ENCODE measurements around the gene SPACA9.

The SPACA9 gene

GRCh38 chr9:132882616-132883015 lies 3.9 kb downstream of the SPACA9 start:
- no peak for TF ChIP-seq EZH2 (IDR thresholded peaks at IDR 0.05; ENCODE audit: borderline replicate concordance, low read depth, low read length, severe bottlenecking)
- no peak overlapping the region for H3K4me2 ChIP-seq (ENCODE audit: insufficient read depth, low read length)
- no peaks in the 10 kb centered on the region for H3K27me3 ChIP-seq (ENCODE audit: insufficient read depth, low read length, poor library complexity)
- H2AFZ ChIP-seq (ENCODE audit: low read depth, low read length): no peak overlapping the region
- ATAC-seq (ENCODE audit: insufficient read depth, low read depth) (no peak), DNase-seq (no peak)
- no peaks in the 10 kb centered on the region for H3K79me2 ChIP-seq (ENCODE audit: insufficient read depth, low read length)
- H3K4me1 ChIP-seq (ENCODE audit: insufficient read depth, low read length): peaks cover 19% of the 10 kb centered on the region
- H3K4me3 ChIP-seq (ENCODE audit: low read depth in 1 of 2, low read length in 2 of 2): no peak overlapping the region
- H4K20me1 ChIP-seq (ENCODE audit: insufficient read depth, low read length): no peaks in the 10 kb centered on the region
- H3K27ac ChIP-seq (ENCODE audit: low read length): no peak overlapping the region
- no peak overlapping the region for H3K9ac ChIP-seq (ENCODE audit: low read depth, low read length)
- no peaks in the 10 kb centered on the region; the same call in 1 of the 2 replicates for H3K36me3 ChIP-seq (ENCODE audit: insufficient read depth, low read length)
- H3K9me3 ChIP-seq (ENCODE audit: insufficient read depth, low read length, severe bottlenecking): no peaks in the 10 kb centered on the region

DNA sequence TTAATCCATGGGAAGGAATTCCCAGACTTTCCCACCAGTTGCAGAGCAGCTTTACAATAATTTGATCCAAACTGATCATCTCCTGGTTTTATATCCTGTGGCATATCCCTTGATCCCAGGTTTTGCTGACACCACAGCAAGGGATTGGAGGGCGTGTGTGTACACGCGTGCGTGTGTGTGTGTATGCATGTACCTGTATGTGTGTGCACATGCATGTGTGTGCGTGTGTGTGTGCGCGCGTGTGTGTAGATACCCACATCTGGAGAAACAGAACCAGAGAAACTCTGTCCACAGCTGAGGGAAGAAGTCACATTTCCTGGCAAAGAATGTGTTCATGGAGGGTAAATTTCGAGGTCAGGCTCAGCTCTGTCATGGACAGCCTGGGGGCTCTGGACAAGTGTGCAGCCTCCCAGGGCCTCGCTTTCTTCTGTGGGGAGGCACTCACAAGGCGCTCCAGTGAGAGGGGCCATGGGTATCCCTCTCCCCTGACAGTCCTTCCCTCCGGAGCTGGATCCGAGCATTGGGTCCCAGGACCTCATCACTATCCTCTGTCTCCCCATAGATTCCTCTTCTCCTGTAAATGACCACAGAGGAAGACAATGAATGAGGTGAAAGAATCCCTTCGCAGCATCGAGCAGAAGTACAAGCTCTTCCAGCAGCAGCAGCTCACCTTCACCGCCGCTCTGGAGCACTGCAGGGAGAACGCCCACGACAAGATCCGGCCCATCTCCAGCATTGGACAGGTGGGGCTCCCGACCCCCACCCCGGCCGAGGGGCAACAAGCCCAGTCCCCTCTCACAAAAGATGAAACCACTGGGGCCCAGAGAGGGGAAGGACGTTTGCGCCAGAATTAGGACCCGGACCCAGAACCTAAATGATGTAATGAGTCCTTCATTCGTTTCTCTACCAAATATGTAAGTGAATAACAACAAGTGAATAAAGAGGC lies 4.9 kb downstream of the SPACA9 start:
- Histone ChIP-seq H3K27me3 (ENCODE audit: insufficient read depth, low read length, poor library complexity) (no peaks in the 10 kb centered on the region), H3K79me2 (ENCODE audit: insufficient read depth, low read length) (no peaks in the 10 kb centered on the region), H3K27ac (ENCODE audit: low read length) (no peak overlapping the region), H3K9ac (ENCODE audit: low read depth, low read length) (no peak overlapping the region), H2AFZ (ENCODE audit: low read depth, low read length) (no peak overlapping the region), H4K20me1 (ENCODE audit: insufficient read depth, low read length) (no peaks in the 10 kb centered on the region), H3K4me1 (ENCODE audit: insufficient read depth, low read length) (peaks cover 26% of the 10 kb centered on the region), H3K36me3 (ENCODE audit: insufficient read depth, low read length) (no peaks in the 10 kb centered on the region), H3K4me3 (ENCODE audit: low read depth in 1 of 2, low read length in 2 of 2) (no peak overlapping the region), H3K4me2 (ENCODE audit: insufficient read depth, low read length) (no peak overlapping the region), H3K9me3 (ENCODE audit: insufficient read depth, low read length, severe bottlenecking) (no peaks in the 10 kb centered on the region)
- DNase-seq: no peak
- ATAC-seq (ENCODE audit: insufficient read depth, low read depth): no peak
- no peak for TF ChIP-seq EZH2 (IDR thresholded peaks at IDR 0.05; ENCODE audit: borderline replicate concordance, low read depth, low read length, severe bottlenecking)
- TF ChIP-seq, protein P1, sequence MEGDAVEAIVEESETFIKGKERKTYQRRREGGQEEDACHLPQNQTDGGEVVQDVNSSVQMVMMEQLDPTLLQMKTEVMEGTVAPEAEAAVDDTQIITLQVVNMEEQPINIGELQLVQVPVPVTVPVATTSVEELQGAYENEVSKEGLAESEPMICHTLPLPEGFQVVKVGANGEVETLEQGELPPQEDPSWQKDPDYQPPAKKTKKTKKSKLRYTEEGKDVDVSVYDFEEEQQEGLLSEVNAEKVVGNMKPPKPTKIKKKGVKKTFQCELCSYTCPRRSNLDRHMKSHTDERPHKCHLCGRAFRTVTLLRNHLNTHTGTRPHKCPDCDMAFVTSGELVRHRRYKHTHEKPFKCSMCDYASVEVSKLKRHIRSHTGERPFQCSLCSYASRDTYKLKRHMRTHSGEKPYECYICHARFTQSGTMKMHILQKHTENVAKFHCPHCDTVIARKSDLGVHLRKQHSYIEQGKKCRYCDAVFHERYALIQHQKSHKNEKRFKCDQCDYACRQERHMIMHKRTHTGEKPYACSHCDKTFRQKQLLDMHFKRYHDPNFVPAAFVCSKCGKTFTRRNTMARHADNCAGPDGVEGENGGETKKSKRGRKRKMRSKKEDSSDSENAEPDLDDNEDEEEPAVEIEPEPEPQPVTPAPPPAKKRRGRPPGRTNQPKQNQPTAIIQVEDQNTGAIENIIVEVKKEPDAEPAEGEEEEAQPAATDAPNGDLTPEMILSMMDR (IDR thresholded peaks at IDR 0.05; ENCODE audit: borderline replicate concordance, extremely low read depth, low read length, poor library complexity, severe bottlenecking): no peak

GRCh38 chr9:132885720-132886333 lies 7.1 kb downstream of the SPACA9 start:
- H3K4me3 ChIP-seq (ENCODE audit: low read depth in 1 of 2, low read length in 2 of 2): no peak overlapping the region
- TF ChIP-seq EZH2 (IDR thresholded peaks at IDR 0.05; ENCODE audit: borderline replicate concordance, low read depth, low read length, severe bottlenecking): no peak
- TF ChIP-seq, protein P1 (IDR thresholded peaks at IDR 0.05; ENCODE audit: borderline replicate concordance, extremely low read depth, low read length, poor library complexity, severe bottlenecking): no peak
- no peaks in the 10 kb centered on the region for H3K9me3 ChIP-seq (ENCODE audit: insufficient read depth, low read length, severe bottlenecking)
- no peaks in the 10 kb centered on the region for H3K36me3 ChIP-seq (ENCODE audit: insufficient read depth, low read length)
- DNase-seq: no peak
- H3K27me3 ChIP-seq (ENCODE audit: insufficient read depth, low read length, poor library complexity): no peaks in the 10 kb centered on the region
- H3K4me2 ChIP-seq (ENCODE audit: insufficient read depth, low read length): no peak overlapping the region
- no peak overlapping the region for H3K27ac ChIP-seq (ENCODE audit: low read length)
- H3K79me2 ChIP-seq (ENCODE audit: insufficient read depth, low read length): no peaks in the 10 kb centered on the region
- no peak for ATAC-seq (ENCODE audit: insufficient read depth, low read depth)
- peaks cover 27% of the 10 kb centered on the region for H3K4me1 ChIP-seq (ENCODE audit: insufficient read depth, low read length)
- H4K20me1 ChIP-seq (ENCODE audit: insufficient read depth, low read length): no peaks in the 10 kb centered on the region
- H2AFZ ChIP-seq (ENCODE audit: low read depth, low read length): no peak overlapping the region
- H3K9ac ChIP-seq (ENCODE audit: low read depth, low read length): no peak overlapping the region

GRCh38 chr9:132886334-132886725 lies 7.6 kb downstream of the SPACA9 start:
- Histone ChIP-seq H3K27ac (ENCODE audit: low read length) (no peak overlapping the region), H3K9me3 (ENCODE audit: insufficient read depth, low read length, severe bottlenecking) (no peaks in the 10 kb centered on the region), H3K79me2 (ENCODE audit: insufficient read depth, low read length) (no peaks in the 10 kb centered on the region), H3K4me1 (ENCODE audit: insufficient read depth, low read length) (peaks cover 27% of the 10 kb centered on the region), H3K9ac (ENCODE audit: low read depth, low read length) (no peak overlapping the region), H4K20me1 (ENCODE audit: insufficient read depth, low read length) (no peaks in the 10 kb centered on the region), H3K4me2 (ENCODE audit: insufficient read depth, low read length) (no peak overlapping the region), H3K27me3 (ENCODE audit: insufficient read depth, low read length, poor library complexity) (no peaks in the 10 kb centered on the region), H2AFZ (ENCODE audit: low read depth, low read length) (no peak overlapping the region), H3K36me3 (ENCODE audit: insufficient read depth, low read length) (no peaks in the 10 kb centered on the region), H3K4me3 (ENCODE audit: low read depth in 1 of 2, low read length in 2 of 2) (no peak overlapping the region)
- no peak for ATAC-seq (ENCODE audit: insufficient read depth, low read depth)
- no peak for TF ChIP-seq EZH2 (IDR thresholded peaks at IDR 0.05; ENCODE audit: borderline replicate concordance, low read depth, low read length, severe bottlenecking)
- DNase-seq: no peak

Data from DND-41 (cell line).